Sigmoid colon (tissue), 7 donors: ENCODE measurements around the gene GLIPR1L2. TPM values are rescaled to one million over a fixed set of nuclear protein-coding genes. Genes with fewer than 3 reads are reported as not detected.

ENCODE experiments used
- DNase-seq: peaks from one replicate; pipeline ENCODE4 v3.0.0-alpha.2; 2019
- H3K27ac ChIP-seq, 4 donors: fragments of 200-600 bp; sonication (generic); one replicate each; pipeline ENCODE4 v1.5.1; 2016 to 2019; ENCODE audit warnings: mild to moderate bottlenecking in 1 of 4
- H3K27me3 ChIP-seq, 3 donors: fragments of 200-600 bp; sonication (generic); one replicate each; pipeline ENCODE4 v1.5.1; 2019; ENCODE audit warnings: mild to moderate bottlenecking in 1 of 3
- H3K36me3 ChIP-seq, 4 donors: fragments of 200-600 bp; sonication (generic); one replicate each; pipeline ENCODE4 v1.5.1; 2016 to 2019
- H3K4me1 ChIP-seq, 4 donors: fragments of 200-600 bp; sonication (generic); one replicate each; pipeline ENCODE4 v1.5.1; 2017 to 2019
- H3K4me3 ChIP-seq, 4 donors: fragments of 200-600 bp; sonication (generic); one replicate each; pipeline ENCODE4 v1.5.1; 2017 to 2019; ENCODE audit warnings: mild to moderate bottlenecking in 2 of 4, moderate library complexity in 1 of 4
- H3K9me3 ChIP-seq, 4 donors: fragments of 200-600 bp in 3 of 4; sonication (generic) in 3 of 4; one replicate each; pipeline versions ENCODE4 v1.5.1 to v1.6.1; 2013 to 2019
- EP300 ChIP-seq, 4 donors: sonication (generic); formaldehyde crosslinking; IDR thresholded peaks; one replicate each; pipeline ENCODE4 v1.6.1; 2017; ENCODE audit warnings: antibody characterized with exemption in 4 of 4
- POLR2A ChIP-seq, 2 donors: fragments of 450-650 bp; IDR thresholded peaks; one replicate each; pipeline ENCODE4 v1.6.1; 2016; ENCODE audit warnings: antibody characterized with exemption in 2 of 2, mild to moderate bottlenecking in 2 of 2, moderate library complexity in 2 of 2
- POLR2AphosphoS5 ChIP-seq, 4 donors: sonication (generic); formaldehyde crosslinking; IDR thresholded peaks; one replicate each; pipeline ENCODE4 v1.6.1; 2017; ENCODE audit warnings: antibody characterized with exemption in 4 of 4
- WGBS, 2 donors: extraction: QIAGEN DNeasy Blood & Tissue Kit; methylation state at CpG; one replicate each; pipeline ENCODE4 v1.1.7; 2013; 5-methylcytosine and 5-hydroxymethylcytosine counted together
- intact Hi-C: fragments of 100-400 bp; cut with DNase I; formaldehyde crosslinking; loops from one replicate; pipeline ENCODE4 v1.15.1; 2023
- polyA plus RNA-seq, 3 donors: library from polyadenylated mRNA; stranded (reverse); fragments of 200-250 nt; gene quantifications; one replicate each; pipeline ENCODE4 v1.2.3, GENCODE V29; 2013
- total RNA-seq, 4 donors: library from RNA; depleted of rRNA; stranded (reverse); fragments of >200 nt; gene quantifications; one replicate each; pipeline ENCODE4 v1.1.0, GENCODE V29; 2016
- TF ChIP-seq, protein P1 (sequence below), 4 experiments: fragments of 450-650 bp in 3 of 4; fragments of 200-600 bp in 1 of 4; IDR thresholded peaks; one replicate each; pipeline ENCODE4 v1.5.1; 2016 to 2019; ENCODE audit warnings: antibody characterized with exemption in 4 of 4, mild to moderate bottlenecking in 3 of 4, moderate library complexity in 2 of 4
- donor health status: healthy with polysubstance abuse.
- donor health status: Bipolar disorder and iron deficiency.
- donor health status: healthy.

GLIPR1L2 gene
- total and polyA plus RNA-seq, 7 donors: 0.47 to 3.0 (median 1.1) TPM; not detected in 3

DNA sequence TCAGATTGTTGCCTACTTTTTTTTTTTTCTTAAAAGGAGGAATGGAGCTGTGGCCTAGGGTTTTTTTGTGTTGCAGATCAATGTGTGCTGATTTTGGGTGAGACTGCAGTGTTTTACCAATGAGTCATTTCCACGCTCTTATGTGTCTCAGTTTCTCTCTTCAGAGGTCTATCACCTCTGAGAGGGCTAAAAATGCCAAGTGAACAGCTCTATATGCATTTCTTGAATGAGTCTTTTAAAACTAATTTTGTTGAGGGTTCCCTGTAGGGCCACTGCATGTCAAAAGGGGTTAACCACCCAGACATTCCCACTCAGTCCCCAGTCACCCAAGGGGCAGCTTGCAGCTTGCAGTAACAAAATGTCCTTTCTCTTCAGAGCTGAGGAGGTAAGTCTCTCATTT, 24.3 kb upstream of the GLIPR1L2 start:
- Histone ChIP-seq H3K27ac (no peak overlapping the region), H3K4me1 (no peaks in the 10 kb centered on the region), H3K36me3 (no peaks in the 10 kb centered on the region), H3K4me3 (no peak overlapping the region), H3K9me3 (no peaks in the 10 kb centered on the region), H3K27me3 (no peaks in the 10 kb centered on the region)
- DNase-seq: no peak
- intact Hi-C loops: no loop called here
- WGBS, 2 donors: 89 to 90% methylated on average over 1 of the region's 1 CpG
- TF ChIP-seq POLR2AphosphoS5 (IDR thresholded peaks at IDR 0.05): no peak
- TF ChIP-seq POLR2A (IDR thresholded peaks at IDR 0.05): no peak
- TF ChIP-seq, protein P1, sequence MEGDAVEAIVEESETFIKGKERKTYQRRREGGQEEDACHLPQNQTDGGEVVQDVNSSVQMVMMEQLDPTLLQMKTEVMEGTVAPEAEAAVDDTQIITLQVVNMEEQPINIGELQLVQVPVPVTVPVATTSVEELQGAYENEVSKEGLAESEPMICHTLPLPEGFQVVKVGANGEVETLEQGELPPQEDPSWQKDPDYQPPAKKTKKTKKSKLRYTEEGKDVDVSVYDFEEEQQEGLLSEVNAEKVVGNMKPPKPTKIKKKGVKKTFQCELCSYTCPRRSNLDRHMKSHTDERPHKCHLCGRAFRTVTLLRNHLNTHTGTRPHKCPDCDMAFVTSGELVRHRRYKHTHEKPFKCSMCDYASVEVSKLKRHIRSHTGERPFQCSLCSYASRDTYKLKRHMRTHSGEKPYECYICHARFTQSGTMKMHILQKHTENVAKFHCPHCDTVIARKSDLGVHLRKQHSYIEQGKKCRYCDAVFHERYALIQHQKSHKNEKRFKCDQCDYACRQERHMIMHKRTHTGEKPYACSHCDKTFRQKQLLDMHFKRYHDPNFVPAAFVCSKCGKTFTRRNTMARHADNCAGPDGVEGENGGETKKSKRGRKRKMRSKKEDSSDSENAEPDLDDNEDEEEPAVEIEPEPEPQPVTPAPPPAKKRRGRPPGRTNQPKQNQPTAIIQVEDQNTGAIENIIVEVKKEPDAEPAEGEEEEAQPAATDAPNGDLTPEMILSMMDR (IDR thresholded peaks at IDR 0.05): no peak
- TF ChIP-seq EP300 (IDR thresholded peaks at IDR 0.05): no peak

DNA sequence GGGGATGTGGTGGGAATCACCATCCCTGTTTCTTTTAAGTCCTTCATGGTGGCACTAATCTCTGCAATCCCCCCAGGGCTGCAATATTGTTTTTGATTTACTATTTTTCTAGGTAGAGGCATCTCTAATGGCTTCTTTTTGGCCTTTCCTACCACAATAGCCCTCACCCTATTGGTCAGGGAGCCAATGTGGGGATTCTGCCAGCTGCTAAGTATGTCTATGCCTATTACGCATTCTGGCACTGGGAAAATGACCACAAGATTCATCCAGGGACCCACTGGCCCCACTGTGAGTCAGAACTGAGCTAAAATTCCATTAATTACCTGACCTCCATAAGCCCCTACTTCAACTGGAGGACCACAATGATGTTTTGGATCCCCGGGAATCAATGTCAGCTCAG, 15.9 kb upstream of the GLIPR1L2 start:
- Histone ChIP-seq H3K9me3 (no peaks in the 10 kb centered on the region), H3K36me3 (no peaks in the 10 kb centered on the region), H3K4me3 (no peak overlapping the region), H3K4me1 (no peaks in the 10 kb centered on the region), H3K27ac (no peak overlapping the region), H3K27me3 (no peaks in the 10 kb centered on the region)
- DNase-seq: no peak
- 93 to 94% methylated on average over 2 of the region's 2 CpGs for WGBS, 2 donors
- no peak for TF ChIP-seq EP300 (IDR thresholded peaks at IDR 0.05)
- TF ChIP-seq POLR2A (IDR thresholded peaks at IDR 0.05): no peak
- TF ChIP-seq POLR2AphosphoS5 (IDR thresholded peaks at IDR 0.05): no peak
- TF ChIP-seq, protein P1 (IDR thresholded peaks at IDR 0.05): no peak
- intact Hi-C loops: no loop called here

DNA sequence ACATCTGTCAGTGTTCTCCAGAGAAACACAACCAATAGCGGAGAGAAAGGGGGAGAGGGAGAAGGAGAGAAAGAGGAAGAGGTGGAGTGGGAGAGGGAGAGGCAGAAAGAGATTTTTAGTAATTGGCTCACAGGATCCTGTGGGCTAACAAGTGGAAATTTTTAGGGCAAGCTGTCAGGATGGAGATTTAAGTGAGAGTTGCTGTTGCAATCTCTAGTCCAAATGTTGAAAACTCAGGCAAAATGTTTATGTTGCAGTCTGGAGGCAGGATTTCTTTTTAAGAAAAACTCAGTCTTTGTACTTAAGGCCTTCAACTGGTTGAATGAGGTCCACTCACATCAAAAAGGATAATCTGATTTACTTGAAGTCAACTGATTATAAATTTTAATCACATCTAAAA, 12.5 kb upstream of the GLIPR1L2 start:
- H3K4me3 ChIP-seq: no peak overlapping the region
- TF ChIP-seq POLR2AphosphoS5 (IDR thresholded peaks at IDR 0.05): no peak
- TF ChIP-seq POLR2A (IDR thresholded peaks at IDR 0.05): no peak
- TF ChIP-seq, protein P1 (IDR thresholded peaks at IDR 0.05): no peak
- TF ChIP-seq EP300 (IDR thresholded peaks at IDR 0.05): no peak
- no peaks in the 10 kb centered on the region for H3K27me3 ChIP-seq
- WGBS, 2 donors: 78 to 82% methylated on average over 1 of the region's 1 CpG
- H3K4me1 ChIP-seq: no peaks in the 10 kb centered on the region
- no peak for DNase-seq
- no peaks in the 10 kb centered on the region for H3K36me3 ChIP-seq
- H3K27ac ChIP-seq: peak overlapping the region in 1 of 4 donors; percentile 52
- intact Hi-C loops: no loop called here
- no peaks in the 10 kb centered on the region for H3K9me3 ChIP-seq

DNA sequence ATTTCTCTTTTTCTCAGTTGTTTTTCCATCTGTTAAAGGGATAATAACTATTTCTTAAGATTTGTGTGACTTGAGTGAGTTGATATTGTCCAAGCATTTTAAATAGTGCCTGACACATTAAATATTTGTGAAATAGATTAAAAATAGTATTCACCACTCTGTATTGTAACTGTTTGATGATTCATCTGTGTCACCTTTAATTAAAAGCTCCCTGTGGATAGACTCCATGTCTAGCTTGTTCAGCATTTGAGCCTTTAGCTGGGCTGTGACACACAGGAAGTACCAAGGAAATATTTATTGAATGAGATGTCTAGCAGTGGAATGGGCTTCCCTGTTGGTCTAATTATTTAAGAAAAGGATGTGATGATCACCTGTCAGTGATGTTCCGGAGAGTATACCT, 1.8 kb upstream of the GLIPR1L2 start:
- WGBS, 2 donors: 89% methylated on average over 1 of the region's 1 CpG
- Histone ChIP-seq H3K27ac (peak overlapping the region; percentile 86 to 92 (median 88)), H3K27me3 (no peaks in the 10 kb centered on the region), H3K9me3 (no peaks in the 10 kb centered on the region), H3K4me1 (peaks cover 0 to 29% (median 19%) of the 10 kb centered on the region in 4 donors), H3K36me3 (no peaks in the 10 kb centered on the region), H3K4me3 (peak overlapping the region in 2 of 4 donors; percentile 14 to 56)
- TF ChIP-seq, protein P1 (IDR thresholded peaks at IDR 0.05): no peak
- TF ChIP-seq POLR2AphosphoS5 (IDR thresholded peaks at IDR 0.05) (no peak), POLR2A (IDR thresholded peaks at IDR 0.05) (no peak), EP300 (IDR thresholded peaks at IDR 0.05) (no peak)
- intact Hi-C loops: no loop called here
- no peak for DNase-seq

DNA sequence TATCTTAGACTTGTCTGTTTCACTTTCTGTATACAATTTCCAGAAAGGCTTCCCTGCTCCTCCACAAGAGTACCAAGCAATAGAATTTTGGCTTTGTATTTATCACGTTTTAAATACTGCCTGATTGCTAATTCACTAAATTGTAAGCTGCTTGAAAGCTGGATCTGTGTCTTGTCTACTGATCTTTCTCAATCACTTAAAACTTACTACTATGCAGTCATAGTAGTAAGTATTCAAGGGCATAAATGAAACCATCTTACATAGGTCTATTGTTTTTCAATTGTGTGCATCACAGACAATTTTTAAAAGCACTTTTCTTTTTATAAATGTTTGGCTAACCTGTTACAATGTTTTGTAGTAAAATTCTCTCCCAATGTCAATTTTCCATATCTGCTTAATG, 1.2 kb upstream of the GLIPR1L2 start:
- 31 to 34% methylated on average over 1 of the region's 1 CpG for WGBS, 2 donors
- H3K36me3 ChIP-seq: no peaks in the 10 kb centered on the region
- no peaks in the 10 kb centered on the region for H3K27me3 ChIP-seq
- peak overlapping the region; percentile 86 to 92 (median 88) for H3K27ac ChIP-seq
- DNase-seq: no peak
- intact Hi-C loops: loop anchor here (2.0 to 5.0 kb wide), 4 partner anchors 57 to 698 kb away; partner anchors contain the start of genes CAPS2, GLIPR1L1, KRR1 and PHLDA1
- peaks cover 0 to 29% (median 19%) of the 10 kb centered on the region in 4 donors for H3K4me1 ChIP-seq
- peak overlapping the region in 2 of 4 donors; percentile 14 to 56 for H3K4me3 ChIP-seq
- TF ChIP-seq, protein P1 (IDR thresholded peaks at IDR 0.05): no peak
- no peak for TF ChIP-seq POLR2A (IDR thresholded peaks at IDR 0.05)
- no peak for TF ChIP-seq EP300 (IDR thresholded peaks at IDR 0.05)
- no peak for TF ChIP-seq POLR2AphosphoS5 (IDR thresholded peaks at IDR 0.05)
- H3K9me3 ChIP-seq: no peaks in the 10 kb centered on the region
